Measurements from ENCODE around the gene MPP7.

MPP7 gene

GRCh38 chr10:28294169-28294532 is 8.7 kb downstream of the MPP7 start:
- Histone ChIP-seq H3K4me1 (ENCODE audit: control insufficient read depth in 5 of 5, insufficient read depth in 5 of 5, low read length in 5 of 5) (peaks cover 0 to 36% (median 18%) of the 10 kb centered on the region in 5 donors), H3K36me3 (ENCODE audit: control insufficient read depth in 5 of 5, insufficient read depth in 5 of 5, low read length in 5 of 5) (no peaks in the 10 kb centered on the region), H3K9ac (ENCODE audit: low read length in 5 of 5) (no peak overlapping the region), H3K4me3 (ENCODE audit: low read depth in 1 of 5, low read length in 5 of 5) (no peak overlapping the region), H3K27me3 (ENCODE audit: control insufficient read depth in 5 of 5, insufficient read depth in 4 of 5, low read length in 5 of 5) (no peaks in the 10 kb centered on the region), H3K9me3 (ENCODE audit: control insufficient read depth in 5 of 5, low read length in 5 of 5) (no peaks in the 10 kb centered on the region), H3K27ac (ENCODE audit: low read depth, low read length) (peak overlapping the region; percentile 45)

GRCh38 chr10:28293236-28294168 is 9.4 kb downstream of the MPP7 start:
- Histone ChIP-seq H3K36me3 (ENCODE audit: control insufficient read depth in 5 of 5, insufficient read depth in 5 of 5, low read length in 5 of 5) (no peaks in the 10 kb centered on the region), H3K4me3 (ENCODE audit: low read depth in 1 of 5, low read length in 5 of 5) (no peak overlapping the region), H3K27ac (ENCODE audit: low read depth, low read length) (peak overlapping the region; percentile 45), H3K27me3 (ENCODE audit: control insufficient read depth in 5 of 5, insufficient read depth in 4 of 5, low read length in 5 of 5) (no peaks in the 10 kb centered on the region), H3K4me1 (ENCODE audit: control insufficient read depth in 5 of 5, insufficient read depth in 5 of 5, low read length in 5 of 5) (peaks cover 0 to 36% (median 18%) of the 10 kb centered on the region in 5 donors), H3K9ac (ENCODE audit: low read length in 5 of 5) (no peak overlapping the region), H3K9me3 (ENCODE audit: control insufficient read depth in 5 of 5, low read length in 5 of 5) (no peaks in the 10 kb centered on the region)

DNA sequence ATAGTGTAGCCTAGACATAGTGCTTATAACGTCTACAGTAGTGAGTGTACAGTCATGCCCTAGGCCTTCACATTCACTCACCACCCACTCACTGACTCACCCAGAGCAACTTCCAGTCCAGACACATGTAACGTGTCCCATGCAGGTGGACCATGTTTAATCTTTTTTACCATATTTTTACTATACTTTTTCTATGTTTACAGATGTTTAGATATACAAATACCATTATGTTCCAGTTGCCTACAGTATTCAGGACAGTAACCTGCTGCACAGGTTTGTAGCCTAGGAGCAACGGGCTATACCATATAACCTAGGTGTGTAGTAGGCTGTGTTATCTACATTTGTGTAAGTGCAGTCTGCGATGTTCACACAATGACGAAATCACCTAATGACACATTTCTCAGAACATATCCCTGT is 11.0 kb downstream of the MPP7 start:
- Histone ChIP-seq H3K4me1 (ENCODE audit: control insufficient read depth in 5 of 5, insufficient read depth in 5 of 5, low read length in 5 of 5) (peaks cover 0 to 36% (median 18%) of the 10 kb centered on the region in 5 donors), H3K4me3 (ENCODE audit: low read depth in 1 of 5, low read length in 5 of 5) (no peak overlapping the region), H3K9ac (ENCODE audit: low read length in 5 of 5) (no peak overlapping the region), H3K36me3 (ENCODE audit: control insufficient read depth in 5 of 5, insufficient read depth in 5 of 5, low read length in 5 of 5) (no peaks in the 10 kb centered on the region), H3K9me3 (ENCODE audit: control insufficient read depth in 5 of 5, low read length in 5 of 5) (no peaks in the 10 kb centered on the region), H3K27me3 (ENCODE audit: control insufficient read depth in 5 of 5, insufficient read depth in 4 of 5, low read length in 5 of 5) (no peaks in the 10 kb centered on the region), H3K27ac (ENCODE audit: low read depth, low read length) (no peak overlapping the region)

- Histone ChIP-seq H3K9ac (ENCODE audit: low read length in 5 of 5) (no peak overlapping the region), H3K9me3 (ENCODE audit: control insufficient read depth in 5 of 5, low read length in 5 of 5) (no peaks in the 10 kb centered on the region), H3K4me1 (ENCODE audit: control insufficient read depth in 5 of 5, insufficient read depth in 5 of 5, low read length in 5 of 5) (peaks cover 0 to 2% (median 0%) of the 10 kb centered on the region in 5 donors), H3K27ac (ENCODE audit: low read depth, low read length) (no peak overlapping the region), H3K27me3 (ENCODE audit: control insufficient read depth in 5 of 5, insufficient read depth in 4 of 5, low read length in 5 of 5) (no peaks in the 10 kb centered on the region), H3K4me3 (ENCODE audit: low read depth in 1 of 5, low read length in 5 of 5) (no peak overlapping the region), H3K36me3 (ENCODE audit: control insufficient read depth in 5 of 5, insufficient read depth in 5 of 5, low read length in 5 of 5) (no peaks in the 10 kb centered on the region)
Measured at GRCh38 chr10:28285816-28286215, 17.0 kb downstream of the MPP7 start.

DNA sequence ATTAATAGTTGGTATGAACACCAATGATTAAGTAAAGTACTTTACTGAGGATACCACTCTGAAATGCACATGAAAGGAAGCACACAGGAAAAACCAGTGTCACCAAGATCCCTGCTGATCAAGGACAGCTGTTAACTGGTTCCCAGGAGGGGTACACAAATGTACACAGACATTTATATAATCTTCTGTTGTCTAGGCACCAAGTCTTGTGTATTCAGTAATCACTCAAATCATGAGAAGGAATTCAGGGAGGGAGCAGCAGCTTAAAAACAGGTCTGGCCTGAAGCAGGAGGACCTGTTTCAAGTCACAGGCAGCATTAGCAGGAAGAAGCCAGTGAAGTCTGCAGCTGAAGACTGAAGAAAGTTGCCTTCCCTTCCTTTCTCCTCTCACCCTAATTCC is 18.7 kb downstream of the MPP7 start:
- Histone ChIP-seq H3K4me3 (ENCODE audit: low read depth in 1 of 5, low read length in 5 of 5) (no peak overlapping the region), H3K27ac (ENCODE audit: low read depth, low read length) (no peak overlapping the region), H3K9me3 (ENCODE audit: control insufficient read depth in 5 of 5, low read length in 5 of 5) (no peaks in the 10 kb centered on the region), H3K4me1 (ENCODE audit: control insufficient read depth in 5 of 5, insufficient read depth in 5 of 5, low read length in 5 of 5) (peaks cover 0 to 6% (median 0%) of the 10 kb centered on the region in 5 donors), H3K36me3 (ENCODE audit: control insufficient read depth in 5 of 5, insufficient read depth in 5 of 5, low read length in 5 of 5) (no peaks in the 10 kb centered on the region), H3K9ac (ENCODE audit: low read length in 5 of 5) (no peak overlapping the region), H3K27me3 (ENCODE audit: control insufficient read depth in 5 of 5, insufficient read depth in 4 of 5, low read length in 5 of 5) (no peaks in the 10 kb centered on the region)

DNA sequence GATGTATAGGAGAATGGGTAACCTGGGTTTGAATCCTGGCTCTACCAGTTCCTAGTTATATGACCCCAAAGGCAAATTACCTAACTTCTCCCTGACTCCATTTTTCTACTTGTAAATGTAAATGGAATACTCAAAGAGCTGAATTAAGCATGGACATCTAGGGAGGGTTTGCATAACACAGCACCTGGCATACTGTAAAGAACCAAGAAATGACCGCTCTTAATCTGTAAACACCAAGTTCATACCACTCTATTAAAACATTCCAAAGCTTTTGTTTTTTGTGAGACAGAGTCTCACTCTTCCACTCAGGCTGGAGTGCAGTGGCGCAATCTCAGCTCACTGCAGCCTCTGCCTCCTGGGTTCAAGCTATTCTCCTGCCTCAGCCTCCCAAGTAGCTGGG is 19.6 kb downstream of the MPP7 start:
- no peaks in the 10 kb centered on the region for H3K27me3 ChIP-seq (ENCODE audit: control insufficient read depth in 5 of 5, insufficient read depth in 4 of 5, low read length in 5 of 5)
- no peak overlapping the region for H3K27ac ChIP-seq (ENCODE audit: low read depth, low read length)
- H3K4me1 ChIP-seq (ENCODE audit: control insufficient read depth in 5 of 5, insufficient read depth in 5 of 5, low read length in 5 of 5): peaks cover 0 to 6% (median 0%) of the 10 kb centered on the region in 5 donors
- H3K4me3 ChIP-seq (ENCODE audit: low read depth in 1 of 5, low read length in 5 of 5): no peak overlapping the region
- H3K36me3 ChIP-seq (ENCODE audit: control insufficient read depth in 5 of 5, insufficient read depth in 5 of 5, low read length in 5 of 5): no peaks in the 10 kb centered on the region
- H3K9ac ChIP-seq (ENCODE audit: low read length in 5 of 5): no peak overlapping the region
- H3K9me3 ChIP-seq (ENCODE audit: control insufficient read depth in 5 of 5, low read length in 5 of 5): no peaks in the 10 kb centered on the region

DNA sequence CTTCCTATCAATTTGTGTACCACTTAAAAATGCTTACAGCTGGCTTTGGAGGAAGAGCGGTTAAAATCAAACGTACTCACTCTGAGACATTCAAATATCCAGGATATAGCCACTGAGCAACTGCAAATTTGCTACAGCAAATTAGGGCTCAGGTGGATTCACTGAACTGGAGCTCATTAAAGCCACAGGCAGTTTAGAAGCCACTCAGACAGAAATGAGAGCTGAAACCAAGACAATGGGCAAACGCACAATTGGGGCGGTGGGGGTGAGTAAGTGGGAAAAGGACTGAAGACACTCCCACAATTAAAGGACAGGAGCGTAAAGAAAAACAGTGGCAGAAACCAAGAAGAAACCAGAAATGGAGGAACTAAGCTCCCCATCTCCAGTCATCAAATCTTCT is 20.5 kb downstream of the MPP7 start:
- Histone ChIP-seq H3K4me3 (ENCODE audit: low read depth in 1 of 5, low read length in 5 of 5) (no peak overlapping the region), H3K4me1 (ENCODE audit: control insufficient read depth in 5 of 5, insufficient read depth in 5 of 5, low read length in 5 of 5) (peaks cover 0 to 6% (median 0%) of the 10 kb centered on the region in 5 donors), H3K27ac (ENCODE audit: low read depth, low read length) (no peak overlapping the region), H3K9me3 (ENCODE audit: control insufficient read depth in 5 of 5, low read length in 5 of 5) (no peaks in the 10 kb centered on the region), H3K36me3 (ENCODE audit: control insufficient read depth in 5 of 5, insufficient read depth in 5 of 5, low read length in 5 of 5) (no peaks in the 10 kb centered on the region), H3K9ac (ENCODE audit: low read length in 5 of 5) (no peak overlapping the region), H3K27me3 (ENCODE audit: control insufficient read depth in 5 of 5, insufficient read depth in 4 of 5, low read length in 5 of 5) (no peaks in the 10 kb centered on the region)

DNA sequence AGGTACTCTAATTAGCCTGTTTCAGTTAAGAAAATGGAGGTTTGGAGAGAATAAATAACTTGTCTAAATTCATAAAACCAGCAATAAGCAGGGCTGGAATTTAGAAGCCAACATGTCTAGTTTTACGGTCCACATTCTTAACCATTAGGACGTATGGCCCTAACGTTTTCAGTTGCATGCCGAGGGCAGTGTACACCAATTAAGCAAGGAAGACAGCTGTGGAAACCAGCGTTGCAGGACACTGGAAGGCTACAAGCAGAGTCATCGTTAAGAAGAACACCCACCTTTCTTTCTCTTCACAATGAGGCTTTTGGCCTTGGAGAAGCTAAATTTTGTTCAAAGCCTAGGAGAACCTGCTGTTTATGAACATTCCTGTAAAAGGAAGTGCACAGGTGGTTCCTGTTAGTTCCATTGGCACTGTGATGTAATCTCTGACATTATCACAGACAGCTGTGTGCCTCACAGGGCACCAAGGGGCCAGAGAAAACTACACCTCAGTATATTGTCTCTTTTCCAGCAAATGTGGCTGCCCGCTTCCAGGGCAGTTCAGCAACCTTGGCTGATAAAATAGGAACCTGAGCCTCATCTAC is 21.0 kb downstream of the MPP7 start:
- H3K4me3 ChIP-seq (ENCODE audit: low read depth in 1 of 5, low read length in 5 of 5): no peak overlapping the region
- no peaks in the 10 kb centered on the region for H3K9me3 ChIP-seq (ENCODE audit: control insufficient read depth in 5 of 5, low read length in 5 of 5)
- no peaks in the 10 kb centered on the region for H3K27me3 ChIP-seq (ENCODE audit: control insufficient read depth in 5 of 5, insufficient read depth in 4 of 5, low read length in 5 of 5)
- no peaks in the 10 kb centered on the region for H3K36me3 ChIP-seq (ENCODE audit: control insufficient read depth in 5 of 5, insufficient read depth in 5 of 5, low read length in 5 of 5)
- H3K27ac ChIP-seq (ENCODE audit: low read depth, low read length): no peak overlapping the region
- no peak overlapping the region for H3K9ac ChIP-seq (ENCODE audit: low read length in 5 of 5)
- peaks cover 0 to 6% (median 0%) of the 10 kb centered on the region in 5 donors for H3K4me1 ChIP-seq (ENCODE audit: control insufficient read depth in 5 of 5, insufficient read depth in 5 of 5, low read length in 5 of 5)

GRCh38 chr10:28280652-28281051 is 22.2 kb downstream of the MPP7 start:
- Histone ChIP-seq H3K4me1 (ENCODE audit: control insufficient read depth in 5 of 5, insufficient read depth in 5 of 5, low read length in 5 of 5) (peaks cover 0 to 6% (median 0%) of the 10 kb centered on the region in 5 donors), H3K9me3 (ENCODE audit: control insufficient read depth in 5 of 5, low read length in 5 of 5) (no peaks in the 10 kb centered on the region), H3K36me3 (ENCODE audit: control insufficient read depth in 5 of 5, insufficient read depth in 5 of 5, low read length in 5 of 5) (no peaks in the 10 kb centered on the region), H3K27me3 (ENCODE audit: control insufficient read depth in 5 of 5, insufficient read depth in 4 of 5, low read length in 5 of 5) (no peaks in the 10 kb centered on the region), H3K4me3 (ENCODE audit: low read depth in 1 of 5, low read length in 5 of 5) (no peak overlapping the region), H3K27ac (ENCODE audit: low read depth, low read length) (no peak overlapping the region), H3K9ac (ENCODE audit: low read length in 5 of 5) (no peak overlapping the region)

DNA sequence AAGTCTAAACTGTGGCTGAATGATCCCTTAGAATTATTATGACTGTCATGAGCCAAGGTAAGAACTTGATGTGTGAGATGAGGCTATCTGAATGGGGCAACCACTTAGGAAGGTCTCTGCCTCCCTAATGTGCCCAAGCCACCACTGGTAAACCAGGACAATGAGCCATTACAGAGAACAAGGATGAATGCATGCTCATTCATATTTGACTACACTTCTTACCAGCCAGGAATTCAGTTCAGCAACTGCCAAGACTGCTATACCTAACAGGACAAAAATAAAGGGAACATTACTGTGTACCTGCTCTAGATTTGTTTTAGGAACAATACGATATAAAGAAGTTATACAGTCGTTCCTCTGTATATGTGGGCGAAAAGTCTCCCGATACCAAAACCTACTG is 23.0 kb downstream of the MPP7 start:
- Histone ChIP-seq H3K4me1 (ENCODE audit: control insufficient read depth in 5 of 5, insufficient read depth in 5 of 5, low read length in 5 of 5) (peaks cover 0 to 6% (median 0%) of the 10 kb centered on the region in 5 donors), H3K4me3 (ENCODE audit: low read depth in 1 of 5, low read length in 5 of 5) (no peak overlapping the region), H3K9ac (ENCODE audit: low read length in 5 of 5) (no peak overlapping the region), H3K36me3 (ENCODE audit: control insufficient read depth in 5 of 5, insufficient read depth in 5 of 5, low read length in 5 of 5) (no peaks in the 10 kb centered on the region), H3K9me3 (ENCODE audit: control insufficient read depth in 5 of 5, low read length in 5 of 5) (no peaks in the 10 kb centered on the region), H3K27me3 (ENCODE audit: control insufficient read depth in 5 of 5, insufficient read depth in 4 of 5, low read length in 5 of 5) (no peaks in the 10 kb centered on the region), H3K27ac (ENCODE audit: low read depth, low read length) (no peak overlapping the region)

Measured in subcutaneous abdominal adipose tissue (tissue), 5 donors.